A673 (cell line): Measurements from ENCODE around the gene SLC15A1. TPM values are rescaled to one million over a fixed set of nuclear protein-coding genes. Genes with fewer than 3 reads are reported as not detected.

Experiments
- BruUV-seq: library from RNA; stranded (reverse); fragments of 400-500 nt; replicated peaks from 2 replicates; lab custom pipeline; 2021; lab: Mats Ljungman, UMichigan
- CTCF ChIA-PET: fragments of 300-600 bp; sonication (Branson Sonifier 250); formaldehyde crosslinking; loops from one replicate; lab custom pipeline; 2022; ENCODE audit warnings: antibody characterized with exemption; lab: Charles Lee
- POLR2A ChIA-PET: fragments of 300-600 bp; sonication (Branson Sonifier 250); formaldehyde crosslinking; loops from one replicate; lab custom pipeline; 2022; ENCODE audit warnings: antibody characterized with exemption; ENCODE audit not compliant: low non-redundant PET; lab: Charles Lee
- DNase-seq: peaks from one replicate; pipeline ENCODE4 v3.0.0-alpha.2; 2015; ENCODE audit warnings: low spot score
- H3K27ac ChIP-seq: fragments of 200-600 bp; sonication (generic); 2 replicates; pipeline ENCODE4 v1.5.1; 2016; ENCODE audit warnings: mixed run types, low read depth, mild to moderate bottlenecking, mixed read lengths, antibody characterized with exemption, low read length; ENCODE audit not compliant: poor library complexity, severe bottlenecking
- H3K27me3 ChIP-seq: fragments of 200-600 bp; sonication (generic); replicated peaks from 2 replicates; pipeline ENCODE4 v1.6.1; 2017; ENCODE audit warnings: mixed run types, low read depth, mild to moderate bottlenecking, mixed read lengths, antibody characterized with exemption, low read length; ENCODE audit not compliant: insufficient read depth, poor library complexity
- H3K36me3 ChIP-seq: fragments of 200-600 bp; sonication (generic); 2 replicates; pipeline ENCODE4 v1.6.1; 2016; ENCODE audit warnings: mixed run types, mild to moderate bottlenecking, mixed read lengths, antibody characterized with exemption, low read length; ENCODE audit not compliant: insufficient read depth, poor library complexity, severe bottlenecking
- H3K4me1 ChIP-seq: fragments of 200-600 bp; sonication (generic); 2 replicates; pipeline ENCODE4 v1.6.1; 2017; ENCODE audit warnings: mixed run types, mild to moderate bottlenecking, mixed read lengths, antibody characterized with exemption, low read length; ENCODE audit not compliant: insufficient read depth, poor library complexity, severe bottlenecking
- H3K4me3 ChIP-seq: fragments of 200-600 bp; sonication (generic); 2 replicates; pipeline ENCODE4 v1.5.1; 2016; ENCODE audit warnings: low read depth, mixed run types, mild to moderate bottlenecking, mixed read lengths, low read length; ENCODE audit not compliant: poor library complexity, severe bottlenecking
- H3K9me3 ChIP-seq: fragments of 200-600 bp; sonication (generic); 2 replicates; pipeline ENCODE4 v1.6.1; 2016; ENCODE audit warnings: mixed run types, low read depth, mild to moderate bottlenecking, mixed read lengths, antibody characterized with exemption, low read length; ENCODE audit not compliant: poor library complexity, severe bottlenecking
- EZH2 ChIP-seq: fragments of 200-600 bp; sonication (generic); IDR thresholded peaks from 2 replicates; pipeline ENCODE4 v1.6.1; 2017; ENCODE audit warnings: borderline replicate concordance, low read depth, mild to moderate bottlenecking, mixed read lengths, antibody characterized with exemption, low read length; ENCODE audit not compliant: poor library complexity, severe bottlenecking
- intact Hi-C: fragments of 100-400 bp; cut with micrococcal nuclease; formaldehyde crosslinking; loops from one replicate; pipeline ENCODE4 v1.10.0; 2022; ENCODE audit not compliant: unreplicated experiment
- total RNA-seq: library from RNA; stranded (reverse); gene quantifications from 2 replicates; pipeline ENCODE4 v1.2.3, GENCODE V29; 2021
- TF ChIP-seq, protein P1 (sequence below): fragments of 300-800, 200-600 bp; sonication (generic); conservative IDR thresholded peaks from 2 replicates; pipeline ENCODE4 v1.5.1; 2017; ENCODE audit warnings: low read depth, mild to moderate bottlenecking, antibody characterized with exemption, low read length, moderate library complexity, mixed read lengths

The SLC15A1 gene
- total RNA-seq, 1 experiment from 2014 or later: not detected

DNA sequence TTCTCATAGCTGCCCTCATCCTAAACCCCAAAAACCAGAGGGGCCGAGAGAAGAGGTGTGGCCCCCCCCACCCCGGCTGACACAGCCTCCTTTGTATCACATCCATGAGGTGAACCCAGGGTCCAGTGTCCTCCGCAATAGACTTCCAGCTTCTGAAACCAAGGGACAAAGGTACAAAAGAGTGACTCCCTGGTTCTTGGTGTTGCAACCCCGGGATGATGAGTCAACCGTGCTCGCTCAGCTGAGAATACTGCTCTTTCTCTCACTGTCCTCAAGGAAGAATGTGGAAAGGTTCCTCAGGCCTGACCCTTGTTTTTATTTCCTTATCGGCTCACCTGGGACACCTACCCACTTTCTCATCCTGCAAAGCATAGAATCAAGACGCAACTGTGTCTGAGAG, 5.5 kb downstream of the SLC15A1 start:
- Histone ChIP-seq H3K36me3 (no peaks in the 10 kb centered on the region), H3K27ac (no peak overlapping the region), H3K9me3 (no peaks in the 10 kb centered on the region), H3K27me3 (peaks cover 28% of the 10 kb centered on the region), H3K4me3 (no peak overlapping the region), H3K4me1 (no peaks in the 10 kb centered on the region)
- CTCF ChIA-PET: no interaction called here
- intact Hi-C loops: no loop called here
- TF ChIP-seq, protein P1, sequence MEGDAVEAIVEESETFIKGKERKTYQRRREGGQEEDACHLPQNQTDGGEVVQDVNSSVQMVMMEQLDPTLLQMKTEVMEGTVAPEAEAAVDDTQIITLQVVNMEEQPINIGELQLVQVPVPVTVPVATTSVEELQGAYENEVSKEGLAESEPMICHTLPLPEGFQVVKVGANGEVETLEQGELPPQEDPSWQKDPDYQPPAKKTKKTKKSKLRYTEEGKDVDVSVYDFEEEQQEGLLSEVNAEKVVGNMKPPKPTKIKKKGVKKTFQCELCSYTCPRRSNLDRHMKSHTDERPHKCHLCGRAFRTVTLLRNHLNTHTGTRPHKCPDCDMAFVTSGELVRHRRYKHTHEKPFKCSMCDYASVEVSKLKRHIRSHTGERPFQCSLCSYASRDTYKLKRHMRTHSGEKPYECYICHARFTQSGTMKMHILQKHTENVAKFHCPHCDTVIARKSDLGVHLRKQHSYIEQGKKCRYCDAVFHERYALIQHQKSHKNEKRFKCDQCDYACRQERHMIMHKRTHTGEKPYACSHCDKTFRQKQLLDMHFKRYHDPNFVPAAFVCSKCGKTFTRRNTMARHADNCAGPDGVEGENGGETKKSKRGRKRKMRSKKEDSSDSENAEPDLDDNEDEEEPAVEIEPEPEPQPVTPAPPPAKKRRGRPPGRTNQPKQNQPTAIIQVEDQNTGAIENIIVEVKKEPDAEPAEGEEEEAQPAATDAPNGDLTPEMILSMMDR: no peak
- BruUV-seq: no TSS peak
- POLR2A ChIA-PET: no interaction called here
- no peak for DNase-seq

DNA sequence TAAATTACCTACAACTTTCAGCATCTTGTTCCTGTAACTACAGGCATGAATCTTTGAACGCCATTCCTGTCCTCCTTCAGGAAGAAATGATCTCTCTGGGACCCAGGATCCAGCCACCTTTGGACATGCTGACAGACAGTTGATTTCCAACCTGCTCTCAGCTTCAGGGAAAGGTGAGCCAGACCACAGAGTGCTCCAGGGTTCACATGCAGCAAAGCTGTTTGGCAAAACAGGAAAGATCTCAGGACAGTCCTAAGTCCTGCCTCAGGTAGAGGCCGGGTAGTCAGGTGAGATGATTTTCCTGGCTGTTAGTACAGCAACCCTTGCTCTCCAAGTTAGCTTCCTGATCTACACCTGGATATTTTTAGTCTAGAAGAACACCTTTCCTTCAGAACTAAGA, 9.1 kb downstream of the SLC15A1 start:
- H3K36me3 ChIP-seq: no peaks in the 10 kb centered on the region
- no peak for DNase-seq
- no peaks in the 10 kb centered on the region for H3K27me3 ChIP-seq
- no peaks in the 10 kb centered on the region for H3K4me1 ChIP-seq
- ChIA-PET CTCF (no interaction called here), POLR2A (no interaction called here)
- no peak for TF ChIP-seq EZH2
- TF ChIP-seq, protein P1: no peak
- intact Hi-C loops: no loop called here
- H3K4me3 ChIP-seq: no peak overlapping the region
- BruUV-seq: no TSS peak
- no peak overlapping the region for H3K27ac ChIP-seq
- H3K9me3 ChIP-seq: no peaks in the 10 kb centered on the region

DNA sequence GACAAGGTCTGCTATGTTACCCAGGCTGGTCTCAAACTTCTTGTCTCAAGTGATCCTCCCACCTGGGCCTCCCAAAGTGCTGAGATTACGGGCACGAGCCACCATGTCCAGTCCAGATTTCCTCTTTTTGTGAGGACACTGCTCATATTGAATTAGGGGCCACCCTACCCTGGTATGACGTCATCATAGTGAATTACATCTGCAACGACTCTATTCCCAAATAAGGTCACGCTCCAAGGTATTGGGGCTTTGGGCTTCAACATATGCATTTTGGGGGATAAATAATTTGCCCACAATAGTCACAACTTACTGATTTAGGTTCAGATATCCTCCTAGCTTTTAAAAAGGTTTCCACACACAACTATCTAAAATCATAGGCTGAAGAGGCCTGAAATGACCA, 9.5 kb downstream of the SLC15A1 start:
- DNase-seq: no peak
- ChIA-PET CTCF (no interaction called here), POLR2A (no interaction called here)
- Histone ChIP-seq H3K9me3 (no peaks in the 10 kb centered on the region), H3K4me1 (no peaks in the 10 kb centered on the region), H3K4me3 (no peak overlapping the region), H3K27ac (no peak overlapping the region), H3K27me3 (no peaks in the 10 kb centered on the region), H3K36me3 (no peaks in the 10 kb centered on the region)
- no TSS peak for BruUV-seq
- intact Hi-C loops: no loop called here
- TF ChIP-seq, protein P1: no peak
- no peak for TF ChIP-seq EZH2
